Pulmonary artery endothelial cell (primary cell): ENCODE data around the gene BGLAP. TPM values are rescaled to one million over a fixed set of nuclear protein-coding genes. Genes with fewer than 3 reads are reported as not detected.
A peak's percentile ranks its signal among the peaks of the same experiment; 100 is the strongest.

Experiments
- DNase-seq: peaks from one replicate; pipeline ENCODE4 v3.0.0-alpha.2; 2011; ENCODE audit warnings: low read depth, low spot score
- total RNA-seq: library from RNA; depleted of rRNA; stranded (reverse); fragments of >200 nt; gene quantifications from 2 replicates; pipeline ENCODE4 v1.2.3, GENCODE V29; 2014

Gene BGLAP
- total RNA-seq, 1 donor from 2014 or later = 0.13 TPM

- DNase-seq = peak; percentile 48
Measured at GRCh38 chr1:156291226-156292061, 49.5 kb downstream of the BGLAP start.

Other genes starting within 250 kb of the BGLAP start
- 427 and 499 TPM in 2 replicates for gene SSR2, start 221.2 kb upstream of the BGLAP start, total RNA-seq
- 16.2 and 20.6 TPM in 2 replicates for gene UBQLN4, start 188.4 kb upstream of the BGLAP start, total RNA-seq
- 72.6 and 92.1 TPM in 2 replicates for gene LAMTOR2, start 187.4 kb upstream of the BGLAP start, total RNA-seq
- not detected in 2 replicates for gene RAB25, start 181.0 kb upstream of the BGLAP start, total RNA-seq
- gene MEX3A, start 159.7 kb upstream of the BGLAP start, total RNA-seq = 5.0 and 6.5 TPM in 2 replicates
- gene LMNA, start 127.5 kb upstream of the BGLAP start, total RNA-seq = 942 and 1,011 TPM in 2 replicates
- gene SEMA4A, start 88.6 kb upstream of the BGLAP start, total RNA-seq = 0.42 and 0.59 TPM in 2 replicates
- 12.8 and 15.0 TPM in 2 replicates for gene SLC25A44, start 48.1 kb upstream of the BGLAP start, total RNA-seq
- 48.9 and 54.3 TPM in 2 replicates for gene PMF1, start 29.2 kb upstream of the BGLAP start, total RNA-seq
- 0.07 TPM in 2 replicates for gene PAQR6, start 5.9 kb downstream of the BGLAP start, total RNA-seq
- gene SMG5, start 40.6 kb downstream of the BGLAP start, total RNA-seq = 47.6 and 95.3 TPM in 2 replicates
- 0.86 and 1.9 TPM in 2 replicates for gene TMEM79, start 42.1 kb downstream of the BGLAP start, total RNA-seq
- 38.7 and 55.6 TPM in 2 replicates for gene GLMP, start 53.5 kb downstream of the BGLAP start, total RNA-seq
- gene VHLL, start 57.1 kb downstream of the BGLAP start, total RNA-seq = 0.13 TPM in 1 of 2 replicates, not detected in the other
- gene CCT3, start 96.1 kb downstream of the BGLAP start, total RNA-seq = 627 and 951 TPM in 2 replicates
- not detected in 2 replicates for gene TSACC, start 96.3 kb downstream of the BGLAP start, total RNA-seq
- gene RHBG, start 127.0 kb downstream of the BGLAP start, total RNA-seq = not detected in 2 replicates